ENCODE measurements around the gene RBM4. TPM values are rescaled to one million over a fixed set of nuclear protein-coding genes. Genes with fewer than 3 reads are reported as not detected.
A peak's percentile ranks its signal among the peaks of the same experiment; 100 is the strongest.

Gene RBM4
- total and polyA plus RNA-seq, 9 of the 15 experiments (the other 6 are each of a cell fraction or from before 2014, with no cell fraction given) = 81.6 to 233 (median 122) TPM

DNA sequence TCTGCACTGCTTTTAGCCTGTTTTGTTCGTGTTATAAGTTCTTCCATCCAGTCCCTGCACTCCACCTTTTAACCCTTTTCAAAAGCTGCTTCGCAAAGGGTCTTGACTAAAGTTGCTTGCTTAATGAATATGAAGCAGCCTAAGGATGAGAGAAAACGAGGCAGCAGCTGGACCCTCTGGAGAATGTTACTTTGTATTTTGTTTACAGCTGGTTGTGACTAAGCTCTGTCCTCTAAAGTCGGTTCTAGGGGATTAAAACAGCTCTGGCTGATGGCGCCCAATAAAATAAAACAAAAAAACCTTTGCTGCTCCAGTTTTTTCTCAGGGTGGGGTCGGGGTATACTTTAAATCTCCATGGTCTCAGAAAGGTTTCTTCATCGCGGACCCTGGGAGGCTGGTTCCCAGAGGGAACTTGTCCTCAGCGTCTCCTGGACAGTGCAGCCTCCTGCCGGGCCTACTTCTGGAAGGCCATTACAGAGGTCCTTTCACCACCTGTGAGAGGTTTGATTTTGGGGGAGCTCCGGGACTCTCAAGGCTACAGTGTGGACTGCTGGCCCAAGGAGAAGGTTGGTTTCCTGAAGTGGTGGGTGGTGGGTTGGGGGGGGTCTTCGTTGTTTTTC is 836 bp upstream of the RBM4 start (continued):
- TF ChIP-seq, protein P1, sequence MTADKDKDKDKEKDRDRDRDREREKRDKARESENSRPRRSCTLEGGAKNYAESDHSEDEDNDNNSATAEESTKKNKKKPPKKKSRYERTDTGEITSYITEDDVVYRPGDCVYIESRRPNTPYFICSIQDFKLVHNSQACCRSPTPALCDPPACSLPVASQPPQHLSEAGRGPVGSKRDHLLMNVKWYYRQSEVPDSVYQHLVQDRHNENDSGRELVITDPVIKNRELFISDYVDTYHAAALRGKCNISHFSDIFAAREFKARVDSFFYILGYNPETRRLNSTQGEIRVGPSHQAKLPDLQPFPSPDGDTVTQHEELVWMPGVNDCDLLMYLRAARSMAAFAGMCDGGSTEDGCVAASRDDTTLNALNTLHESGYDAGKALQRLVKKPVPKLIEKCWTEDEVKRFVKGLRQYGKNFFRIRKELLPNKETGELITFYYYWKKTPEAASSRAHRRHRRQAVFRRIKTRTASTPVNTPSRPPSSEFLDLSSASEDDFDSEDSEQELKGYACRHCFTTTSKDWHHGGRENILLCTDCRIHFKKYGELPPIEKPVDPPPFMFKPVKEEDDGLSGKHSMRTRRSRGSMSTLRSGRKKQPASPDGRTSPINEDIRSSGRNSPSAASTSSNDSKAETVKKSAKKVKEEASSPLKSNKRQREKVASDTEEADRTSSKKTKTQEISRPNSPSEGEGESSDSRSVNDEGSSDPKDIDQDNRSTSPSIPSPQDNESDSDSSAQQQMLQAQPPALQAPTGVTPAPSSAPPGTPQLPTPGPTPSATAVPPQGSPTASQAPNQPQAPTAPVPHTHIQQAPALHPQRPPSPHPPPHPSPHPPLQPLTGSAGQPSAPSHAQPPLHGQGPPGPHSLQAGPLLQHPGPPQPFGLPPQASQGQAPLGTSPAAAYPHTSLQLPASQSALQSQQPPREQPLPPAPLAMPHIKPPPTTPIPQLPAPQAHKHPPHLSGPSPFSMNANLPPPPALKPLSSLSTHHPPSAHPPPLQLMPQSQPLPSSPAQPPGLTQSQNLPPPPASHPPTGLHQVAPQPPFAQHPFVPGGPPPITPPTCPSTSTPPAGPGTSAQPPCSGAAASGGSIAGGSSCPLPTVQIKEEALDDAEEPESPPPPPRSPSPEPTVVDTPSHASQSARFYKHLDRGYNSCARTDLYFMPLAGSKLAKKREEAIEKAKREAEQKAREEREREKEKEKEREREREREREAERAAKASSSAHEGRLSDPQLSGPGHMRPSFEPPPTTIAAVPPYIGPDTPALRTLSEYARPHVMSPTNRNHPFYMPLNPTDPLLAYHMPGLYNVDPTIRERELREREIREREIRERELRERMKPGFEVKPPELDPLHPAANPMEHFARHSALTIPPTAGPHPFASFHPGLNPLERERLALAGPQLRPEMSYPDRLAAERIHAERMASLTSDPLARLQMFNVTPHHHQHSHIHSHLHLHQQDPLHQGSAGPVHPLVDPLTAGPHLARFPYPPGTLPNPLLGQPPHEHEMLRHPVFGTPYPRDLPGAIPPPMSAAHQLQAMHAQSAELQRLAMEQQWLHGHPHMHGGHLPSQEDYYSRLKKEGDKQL (CRISPR knock-in tag; IDR thresholded peaks at IDR 0.05; ENCODE audit: borderline replicate concordance) = peak; percentile 74; the same call in 1 of the 2 replicates
- TF ChIP-seq TOE1 (IDR thresholded peaks at IDR 0.05; ENCODE audit: borderline replicate concordance) (peak; percentile 70; the same call in 1 of the 2 replicates), TOE1 (CRISPR knock-in tag; IDR thresholded peaks at IDR 0.05; ENCODE audit: borderline replicate concordance, low read depth) (no peak), ZNF134 (CRISPR knock-in tag; conservative IDR thresholded peaks at IDR 0.05) (no peak), PML (IDR thresholded peaks at IDR 0.05; ENCODE audit: low read length) (peak; percentile 2; the same call in 1 of the 2 replicates), PHB (CRISPR knock-in tag; IDR thresholded peaks at IDR 0.05) (no peak), MTA1 (IDR thresholded peaks at IDR 0.05; ENCODE audit: borderline replicate concordance) (peak; percentile 13; the same call in 1 of the 2 replicates)
- TF ChIP-seq, protein P2, sequence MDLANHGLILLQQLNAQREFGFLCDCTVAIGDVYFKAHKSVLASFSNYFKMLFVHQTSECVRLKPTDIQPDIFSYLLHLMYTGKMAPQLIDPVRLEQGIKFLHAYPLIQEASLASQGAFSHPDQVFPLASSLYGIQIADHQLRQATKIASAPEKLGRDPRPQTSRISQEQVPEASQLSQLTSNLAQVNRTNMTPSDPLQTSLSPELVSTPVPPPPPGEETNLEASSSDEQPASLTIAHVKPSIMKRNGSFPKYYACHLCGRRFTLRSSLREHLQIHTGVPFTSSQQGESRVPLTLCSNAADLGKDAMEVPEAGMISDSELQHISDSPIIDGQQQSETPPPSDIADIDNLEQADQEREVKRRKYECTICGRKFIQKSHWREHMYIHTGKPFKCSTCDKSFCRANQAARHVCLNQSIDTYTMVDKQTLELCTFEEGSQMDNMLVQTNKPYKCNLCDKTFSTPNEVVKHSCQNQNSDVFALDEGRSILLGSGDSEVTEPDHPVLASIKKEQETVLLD (IDR thresholded peaks at IDR 0.05) = no peak
